ENCODE results near the gene SERPINE1.

GRCh38 chr7:101093906-101094305 is 33.0 kb upstream of the SERPINE1 start:
- no peak for TF ChIP-seq REST (IDR thresholded peaks at IDR 0.05; ENCODE audit: low read depth)
- TF ChIP-seq TAF1 (IDR thresholded peaks at IDR 0.05; ENCODE audit: low read depth) = no peak
